ENCODE results near the gene CSRP3.

Gene CSRP3

GRCh38 chr11:19173004-19173689, 28.6 kb downstream of the CSRP3 start:
- no peaks in the 10 kb centered on the region for H3K9me2 ChIP-seq (replicated peaks; ENCODE audit: low read depth, low read length)
- no peaks in the 10 kb centered on the region for H3K79me2 ChIP-seq (ENCODE audit: insufficient read depth, low read length)
- no peak overlapping the region for H2AFZ ChIP-seq (ENCODE audit: low read length)
- H3K4me1 ChIP-seq (ENCODE audit: insufficient read depth, low read length, poor library complexity, severe bottlenecking), result peaks cover 17% of the 10 kb centered on the region
- H3F3A ChIP-seq (ENCODE audit: low read depth), result no peaks in the 10 kb centered on the region
- no peaks in the 10 kb centered on the region for H3K9me3 ChIP-seq (ENCODE audit: insufficient read depth, low read depth, low read length)
- no peaks in the 10 kb centered on the region for H4K20me1 ChIP-seq (ENCODE audit: insufficient read depth, low read length, poor library complexity, severe bottlenecking)
- peaks cover 36% of the 10 kb centered on the region; the same call in 1 of the 2 replicates for H3K36me3 ChIP-seq (ENCODE audit: insufficient read depth, low read length)
- no peak overlapping the region for H3K4me2 ChIP-seq (ENCODE audit: low read depth, low read length, poor library complexity, severe bottlenecking)
- H3K27me3 ChIP-seq (ENCODE audit: insufficient read depth, low read length, poor library complexity, severe bottlenecking), result no peaks in the 10 kb centered on the region
- H3K9ac ChIP-seq (ENCODE audit: low read depth, low read length, poor library complexity, severe bottlenecking), result no peak overlapping the region
- no peak overlapping the region for H3K4me3 ChIP-seq (ENCODE audit: low read length, poor library complexity, severe bottlenecking)
- no peak for TF ChIP-seq CTCF (conservative IDR thresholded peaks at IDR 0.05; ENCODE audit: low read length)
- TF ChIP-seq EZH2phosphoT487 (IDR thresholded peaks at IDR 0.05; ENCODE audit: borderline replicate concordance), result no peak

GRCh38 chr11:19168090-19168489, 33.7 kb downstream of the CSRP3 start:
- TF ChIP-seq EZH2phosphoT487 (IDR thresholded peaks at IDR 0.05; ENCODE audit: borderline replicate concordance), result no peak
- TF ChIP-seq CTCF (conservative IDR thresholded peaks at IDR 0.05; ENCODE audit: low read length), result no peak
- H3K4me3 ChIP-seq (ENCODE audit: low read length, poor library complexity, severe bottlenecking), result no peak overlapping the region
- H3K9me3 ChIP-seq (ENCODE audit: insufficient read depth, low read depth, low read length), result no peaks in the 10 kb centered on the region
- H2AFZ ChIP-seq (ENCODE audit: low read length), result no peak overlapping the region
- no peak overlapping the region for H3K9ac ChIP-seq (ENCODE audit: low read depth, low read length, poor library complexity, severe bottlenecking)
- H3K79me2 ChIP-seq (ENCODE audit: insufficient read depth, low read length), result no peaks in the 10 kb centered on the region
- H4K20me1 ChIP-seq (ENCODE audit: insufficient read depth, low read length, poor library complexity, severe bottlenecking), result no peaks in the 10 kb centered on the region
- H3F3A ChIP-seq (ENCODE audit: low read depth), result no peaks in the 10 kb centered on the region
- peaks cover 9% of the 10 kb centered on the region for H3K4me1 ChIP-seq (ENCODE audit: insufficient read depth, low read length, poor library complexity, severe bottlenecking)
- no peaks in the 10 kb centered on the region for H3K27me3 ChIP-seq (ENCODE audit: insufficient read depth, low read length, poor library complexity, severe bottlenecking)
- no peak overlapping the region for H3K4me2 ChIP-seq (ENCODE audit: low read depth, low read length, poor library complexity, severe bottlenecking)
- no peaks in the 10 kb centered on the region for H3K9me2 ChIP-seq (replicated peaks; ENCODE audit: low read depth, low read length)
- H3K36me3 ChIP-seq (ENCODE audit: insufficient read depth, low read length), result peaks cover 61% of the 10 kb centered on the region; the same call in 1 of the 2 replicates

- Histone ChIP-seq H3K9me2 (replicated peaks; ENCODE audit: low read depth, low read length) (no peaks in the 10 kb centered on the region), H2AFZ (ENCODE audit: low read length) (no peak overlapping the region), H4K20me1 (ENCODE audit: insufficient read depth, low read length, poor library complexity, severe bottlenecking) (no peaks in the 10 kb centered on the region), H3K4me1 (ENCODE audit: insufficient read depth, low read length, poor library complexity, severe bottlenecking) (peaks cover 26% of the 10 kb centered on the region), H3K27me3 (ENCODE audit: insufficient read depth, low read length, poor library complexity, severe bottlenecking) (no peaks in the 10 kb centered on the region), H3F3A (ENCODE audit: low read depth) (no peaks in the 10 kb centered on the region), H3K79me2 (ENCODE audit: insufficient read depth, low read length) (no peaks in the 10 kb centered on the region), H3K9me3 (ENCODE audit: insufficient read depth, low read depth, low read length) (no peaks in the 10 kb centered on the region), H3K4me2 (ENCODE audit: low read depth, low read length, poor library complexity, severe bottlenecking) (no peak overlapping the region), H3K4me3 (ENCODE audit: low read length, poor library complexity, severe bottlenecking) (no peak overlapping the region), H3K36me3 (ENCODE audit: insufficient read depth, low read length) (peaks cover 48% of the 10 kb centered on the region; the same call in 1 of the 2 replicates), H3K9ac (ENCODE audit: low read depth, low read length, poor library complexity, severe bottlenecking) (no peak overlapping the region)
- TF ChIP-seq CTCF (conservative IDR thresholded peaks at IDR 0.05; ENCODE audit: low read length) (no peak), EZH2phosphoT487 (IDR thresholded peaks at IDR 0.05; ENCODE audit: borderline replicate concordance) (no peak)
These were observed 36.9 kb downstream of the CSRP3 start for GRCh38 chr11:19164881-19165280.

Data from Loucy (cell line).